Ishikawa (cell line): Measurements from ENCODE around the gene CEP41.

ENCODE experiments used
- CEBPB ChIP-seq: IDR thresholded peaks from 2 replicates; pipeline ENCODE4 v1.6.1; 2012
- CREB1 ChIP-seq: IDR thresholded peaks from 2 replicates; pipeline ENCODE4 v1.6.1; 2012; ENCODE audit warnings: low read depth
- EGR1 ChIP-seq: IDR thresholded peaks from 2 replicates; pipeline ENCODE4 v1.6.1; 2012
- EP300 ChIP-seq: IDR thresholded peaks from 2 replicates; pipeline ENCODE4 v1.6.1; 2012; ENCODE audit warnings: borderline replicate concordance
- FOXM1 ChIP-seq: IDR thresholded peaks from 2 replicates; pipeline ENCODE4 v1.6.1; 2012; ENCODE audit warnings: low read depth, borderline replicate concordance
- RAD21 ChIP-seq: IDR thresholded peaks from 2 replicates; pipeline ENCODE4 v1.6.1; 2012; ENCODE audit warnings: low read depth
- TAF1 ChIP-seq: IDR thresholded peaks from 2 replicates; pipeline ENCODE4 v1.6.1; 2012; ENCODE audit warnings: low read depth, mild to moderate bottlenecking
- TCF12 ChIP-seq: IDR thresholded peaks from 2 replicates; pipeline ENCODE4 v1.6.1; 2012; ENCODE audit warnings: low read depth
- ZBTB7A ChIP-seq: IDR thresholded peaks from 2 replicates; pipeline ENCODE4 v1.6.1; 2012; ENCODE audit warnings: low read depth
- TF ChIP-seq, protein P1 (sequence below): IDR thresholded peaks from 2 replicates; pipeline ENCODE4 v1.6.1; 2012; ENCODE audit warnings: low read depth, mild to moderate bottlenecking
- TF ChIP-seq, protein P2 (sequence below): IDR thresholded peaks from 2 replicates; pipeline ENCODE4 v1.6.1; 2012
- TF ChIP-seq, protein P3 (sequence below): IDR thresholded peaks from 2 replicates; pipeline ENCODE4 v1.6.1; 2012

DNA sequence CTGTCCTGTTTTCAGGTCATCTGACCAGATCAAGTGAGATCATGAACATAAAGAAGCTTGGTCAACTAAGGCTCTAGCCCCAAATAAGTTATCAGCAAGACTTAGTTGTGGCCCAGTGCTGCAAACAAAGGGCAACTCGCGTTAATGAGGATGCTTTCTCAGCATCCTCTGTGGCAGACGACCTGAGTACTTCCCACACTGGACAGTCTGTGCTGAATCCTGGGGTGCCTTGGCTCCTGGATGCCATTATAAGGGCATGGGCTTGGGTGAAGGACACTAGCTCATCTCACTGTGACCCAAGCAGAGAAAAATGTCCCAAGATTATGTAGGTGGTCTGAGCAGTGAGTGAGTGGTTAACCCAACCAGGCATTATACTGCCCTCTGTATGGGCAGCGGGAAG is 82.3 kb downstream of the CEP41 start:
- TF ChIP-seq RAD21 (no peak), ZBTB7A (no peak), FOXM1 (no peak), CREB1 (no peak), EGR1 (no peak), TAF1 (no peak), TCF12 (no peak), EP300 (no peak), CEBPB (no peak)
- TF ChIP-seq, protein P1, sequence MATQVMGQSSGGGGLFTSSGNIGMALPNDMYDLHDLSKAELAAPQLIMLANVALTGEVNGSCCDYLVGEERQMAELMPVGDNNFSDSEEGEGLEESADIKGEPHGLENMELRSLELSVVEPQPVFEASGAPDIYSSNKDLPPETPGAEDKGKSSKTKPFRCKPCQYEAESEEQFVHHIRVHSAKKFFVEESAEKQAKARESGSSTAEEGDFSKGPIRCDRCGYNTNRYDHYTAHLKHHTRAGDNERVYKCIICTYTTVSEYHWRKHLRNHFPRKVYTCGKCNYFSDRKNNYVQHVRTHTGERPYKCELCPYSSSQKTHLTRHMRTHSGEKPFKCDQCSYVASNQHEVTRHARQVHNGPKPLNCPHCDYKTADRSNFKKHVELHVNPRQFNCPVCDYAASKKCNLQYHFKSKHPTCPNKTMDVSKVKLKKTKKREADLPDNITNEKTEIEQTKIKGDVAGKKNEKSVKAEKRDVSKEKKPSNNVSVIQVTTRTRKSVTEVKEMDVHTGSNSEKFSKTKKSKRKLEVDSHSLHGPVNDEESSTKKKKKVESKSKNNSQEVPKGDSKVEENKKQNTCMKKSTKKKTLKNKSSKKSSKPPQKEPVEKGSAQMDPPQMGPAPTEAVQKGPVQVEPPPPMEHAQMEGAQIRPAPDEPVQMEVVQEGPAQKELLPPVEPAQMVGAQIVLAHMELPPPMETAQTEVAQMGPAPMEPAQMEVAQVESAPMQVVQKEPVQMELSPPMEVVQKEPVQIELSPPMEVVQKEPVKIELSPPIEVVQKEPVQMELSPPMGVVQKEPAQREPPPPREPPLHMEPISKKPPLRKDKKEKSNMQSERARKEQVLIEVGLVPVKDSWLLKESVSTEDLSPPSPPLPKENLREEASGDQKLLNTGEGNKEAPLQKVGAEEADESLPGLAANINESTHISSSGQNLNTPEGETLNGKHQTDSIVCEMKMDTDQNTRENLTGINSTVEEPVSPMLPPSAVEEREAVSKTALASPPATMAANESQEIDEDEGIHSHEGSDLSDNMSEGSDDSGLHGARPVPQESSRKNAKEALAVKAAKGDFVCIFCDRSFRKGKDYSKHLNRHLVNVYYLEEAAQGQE = no peak
- TF ChIP-seq, protein P2, sequence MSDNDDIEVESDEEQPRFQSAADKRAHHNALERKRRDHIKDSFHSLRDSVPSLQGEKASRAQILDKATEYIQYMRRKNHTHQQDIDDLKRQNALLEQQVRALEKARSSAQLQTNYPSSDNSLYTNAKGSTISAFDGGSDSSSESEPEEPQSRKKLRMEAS = no peak
- TF ChIP-seq, protein P3, sequence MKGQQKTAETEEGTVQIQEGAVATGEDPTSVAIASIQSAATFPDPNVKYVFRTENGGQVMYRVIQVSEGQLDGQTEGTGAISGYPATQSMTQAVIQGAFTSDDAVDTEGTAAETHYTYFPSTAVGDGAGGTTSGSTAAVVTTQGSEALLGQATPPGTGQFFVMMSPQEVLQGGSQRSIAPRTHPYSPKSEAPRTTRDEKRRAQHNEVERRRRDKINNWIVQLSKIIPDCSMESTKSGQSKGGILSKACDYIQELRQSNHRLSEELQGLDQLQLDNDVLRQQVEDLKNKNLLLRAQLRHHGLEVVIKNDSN = no peak
